Erythroblast (primary cell): ENCODE results near the gene OBSL1.

Source experiments
- GATA1 ChIP-seq: IDR thresholded peaks from 2 replicates; pipeline ENCODE4 v1.6.1; 2011; ENCODE audit warnings: low read depth, mild to moderate bottlenecking, control low read depth, low read length, moderate library complexity
- POLR2A ChIP-seq: IDR thresholded peaks from 2 replicates; pipeline ENCODE4 v1.6.1; 2011; ENCODE audit warnings: mild to moderate bottlenecking, low read length

GRCh38 chr2:219611866-219612576, 40.7 kb upstream of the OBSL1 start:
- TF ChIP-seq POLR2A (no peak), GATA1 (no peak)
